ENCODE measurements around the gene RPUSD4. TPM values are rescaled to one million over a fixed set of nuclear protein-coding genes. Genes with fewer than 3 reads are reported as not detected.
A peak's percentile ranks its signal among the peaks of the same experiment; 100 is the strongest.

Gene RPUSD4
- total and polyA plus RNA-seq, 9 of the 15 experiments (the other 6 are each of a cell fraction or from before 2014, with no cell fraction given) = 27.4 to 56.2 (median 44.6) TPM

DNA sequence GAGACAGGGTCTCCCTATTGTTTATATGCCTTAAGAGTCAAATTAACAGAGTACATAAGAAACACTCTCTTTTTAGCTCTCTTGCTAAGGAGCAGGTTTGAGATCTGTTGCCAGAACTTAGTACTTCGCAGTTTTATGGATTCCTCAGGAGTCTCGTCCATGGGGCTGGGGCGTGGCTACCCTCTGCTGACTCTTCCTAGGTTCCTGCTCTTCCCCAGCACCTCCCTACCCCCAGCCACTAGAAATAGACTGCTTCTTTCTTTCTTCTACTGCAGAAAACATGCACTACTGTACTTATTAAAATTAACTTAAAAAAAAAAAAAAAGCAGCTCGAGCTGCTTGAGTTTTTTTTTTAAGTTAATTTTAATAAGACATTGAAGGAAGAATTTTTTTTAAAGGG, 8.1 kb upstream of the RPUSD4 start:
- no peaks in the 10 kb centered on the region for H3K27me3 ChIP-seq (ENCODE audit: control insufficient read depth in 2 of 2, insufficient read depth in 2 of 2, low read length in 2 of 2)
- WGBS (ENCODE audit: insufficient coverage, low coverage, missing lambda C conversion rate) = 56% methylated on average over 4 of the region's 4 CpGs
- no peak overlapping the region for H3K4me2 ChIP-seq (ENCODE audit: insufficient read depth, low read length)
- no peak overlapping the region for H3K27ac ChIP-seq (ENCODE audit: extremely low read depth, low read depth, low read length)
- no peak for TF ChIP-seq NCOA4 (IDR thresholded peaks at IDR 0.05; ENCODE audit: partially characterized antibody)
- H3K9ac ChIP-seq (ENCODE audit: insufficient read depth in 1 of 2, low read depth in 2 of 2, low read length in 2 of 2) = peak overlapping the region in 1 of 2 experiments; percentile 37; a peak in 1 of 4 replicates
- BruUV-seq (replicated peaks) = no TSS peak
- FAIRE-seq = no peak
- no peaks in the 10 kb centered on the region for H3K36me3 ChIP-seq (ENCODE audit: control insufficient read depth, insufficient read depth, low read length)
- H3K4me1 ChIP-seq (replicated peaks in 1 of 2; ENCODE audit: control insufficient read depth in 2 of 2, insufficient read depth in 2 of 2, low read length in 2 of 2) = peaks cover 0 to 3% of the 10 kb centered on the region in 2 experiments; a peak in 2 of 5 replicates
- CTCF ChIA-PET (ENCODE audit: low intra/inter-chr PET ratio) = no interaction called here
- intact Hi-C loops (cut with micrococcal nuclease) (no loop called here), in situ Hi-C loops (cut with MboI) (no loop called here)
- POLR2A ChIA-PET = interaction anchor here (0.7 kb wide), 1 partner anchor 12 kb away, joined by 4 read pairs; no protein-coding TSS in a partner anchor
- H2AFZ ChIP-seq (ENCODE audit: low read depth, low read length) = no peak overlapping the region
- peak in 1 of 4 experiments; percentile 9 for DNase-seq (ENCODE audit: extremely low read depth in 1 of 4, low spot score in 3 of 4)
- peak; percentile 51; the same call in 2 of the 3 replicates for ATAC-seq
- H4K20me1 ChIP-seq (replicated peaks; ENCODE audit: control insufficient read depth, insufficient read depth, low read length) = peaks cover 3% of the 10 kb centered on the region; the same call in 1 of the 2 replicates
- H3K9me3 ChIP-seq (replicated peaks; ENCODE audit: control insufficient read depth, insufficient read depth, low read depth, low read length) = no peaks in the 10 kb centered on the region
- peaks cover 66% of the 10 kb centered on the region for H3K79me2 ChIP-seq (ENCODE audit: control insufficient read depth, insufficient read depth, low read length)
- H3K4me3 ChIP-seq = no peak overlapping the region
- no peaks in the 10 kb centered on the region for H3K9me1 ChIP-seq (ENCODE audit: control insufficient read depth, insufficient read depth, low read length)

DNA sequence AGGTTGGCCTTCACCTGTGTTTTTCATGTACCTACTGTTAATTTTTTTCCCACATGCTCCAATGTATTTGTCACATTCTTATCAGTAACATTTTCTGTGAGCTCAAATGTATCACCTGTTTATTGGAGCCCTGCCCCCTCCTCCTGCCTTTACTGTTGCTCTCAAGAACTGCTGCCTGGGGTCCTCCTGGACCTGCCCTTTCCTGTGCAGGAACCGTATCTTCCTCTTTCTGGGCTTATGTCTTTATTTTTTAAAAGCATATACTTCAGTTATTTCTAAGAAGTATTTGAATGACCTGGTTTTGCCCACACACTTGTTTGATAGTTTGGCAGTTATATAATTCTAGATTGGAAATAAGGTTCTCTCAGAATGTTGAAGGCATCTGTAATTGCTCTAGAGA, 6.0 kb upstream of the RPUSD4 start:
- ATAC-seq (0 out of 3 replicates have a peak, but pooled peaks have one; percentile 14), FAIRE-seq (no peak), DNase-seq (ENCODE audit: extremely low read depth in 1 of 4, low spot score in 3 of 4) (no peak)
- no peak overlapping the region for H3K4me2 ChIP-seq (ENCODE audit: insufficient read depth, low read length)
- H3K9me1 ChIP-seq (ENCODE audit: control insufficient read depth, insufficient read depth, low read length) = no peaks in the 10 kb centered on the region
- CTCF ChIA-PET (ENCODE audit: low intra/inter-chr PET ratio) = no interaction called here
- H3K9ac ChIP-seq (ENCODE audit: insufficient read depth in 1 of 2, low read depth in 2 of 2, low read length in 2 of 2) = no peak overlapping the region
- peaks cover 0 to 7% of the 10 kb centered on the region in 2 experiments; a peak in 2 of 5 replicates for H3K4me1 ChIP-seq (replicated peaks in 1 of 2; ENCODE audit: control insufficient read depth in 2 of 2, insufficient read depth in 2 of 2, low read length in 2 of 2)
- H3K27ac ChIP-seq (ENCODE audit: extremely low read depth, low read depth, low read length) = no peak overlapping the region
- no TSS peak for BruUV-seq (replicated peaks)
- POLR2A ChIA-PET = no interaction called here
- no peaks in the 10 kb centered on the region for H3K9me3 ChIP-seq (replicated peaks; ENCODE audit: control insufficient read depth, insufficient read depth, low read depth, low read length)
- WGBS (ENCODE audit: insufficient coverage, low coverage, missing lambda C conversion rate) = 44% methylated on average over 1 of the region's 1 CpG
- peaks cover 3% of the 10 kb centered on the region; the same call in 1 of the 2 replicates for H4K20me1 ChIP-seq (replicated peaks; ENCODE audit: control insufficient read depth, insufficient read depth, low read length)
- no peaks in the 10 kb centered on the region for H3K36me3 ChIP-seq (ENCODE audit: control insufficient read depth, insufficient read depth, low read length)
- no peak overlapping the region for H2AFZ ChIP-seq (ENCODE audit: low read depth, low read length)
- intact Hi-C loops (cut with micrococcal nuclease) = no loop called here
- in situ Hi-C loops (cut with MboI) = no loop called here
- H3K79me2 ChIP-seq (ENCODE audit: control insufficient read depth, insufficient read depth, low read length) = peaks cover 72% of the 10 kb centered on the region
- no peaks in the 10 kb centered on the region for H3K27me3 ChIP-seq (ENCODE audit: control insufficient read depth in 2 of 2, insufficient read depth in 2 of 2, low read length in 2 of 2)
- no peak overlapping the region for H3K4me3 ChIP-seq
- TF ChIP-seq NONO (IDR thresholded peaks at IDR 0.05; ENCODE audit: low read depth in 2 of 2, low read length in 1 of 2) = no peak
- no peak for TF ChIP-seq GTF2A2 (tag; IDR thresholded peaks at IDR 0.05)
- no peak for TF ChIP-seq KHSRP (IDR thresholded peaks at IDR 0.05)
- TF ChIP-seq, protein P1, sequence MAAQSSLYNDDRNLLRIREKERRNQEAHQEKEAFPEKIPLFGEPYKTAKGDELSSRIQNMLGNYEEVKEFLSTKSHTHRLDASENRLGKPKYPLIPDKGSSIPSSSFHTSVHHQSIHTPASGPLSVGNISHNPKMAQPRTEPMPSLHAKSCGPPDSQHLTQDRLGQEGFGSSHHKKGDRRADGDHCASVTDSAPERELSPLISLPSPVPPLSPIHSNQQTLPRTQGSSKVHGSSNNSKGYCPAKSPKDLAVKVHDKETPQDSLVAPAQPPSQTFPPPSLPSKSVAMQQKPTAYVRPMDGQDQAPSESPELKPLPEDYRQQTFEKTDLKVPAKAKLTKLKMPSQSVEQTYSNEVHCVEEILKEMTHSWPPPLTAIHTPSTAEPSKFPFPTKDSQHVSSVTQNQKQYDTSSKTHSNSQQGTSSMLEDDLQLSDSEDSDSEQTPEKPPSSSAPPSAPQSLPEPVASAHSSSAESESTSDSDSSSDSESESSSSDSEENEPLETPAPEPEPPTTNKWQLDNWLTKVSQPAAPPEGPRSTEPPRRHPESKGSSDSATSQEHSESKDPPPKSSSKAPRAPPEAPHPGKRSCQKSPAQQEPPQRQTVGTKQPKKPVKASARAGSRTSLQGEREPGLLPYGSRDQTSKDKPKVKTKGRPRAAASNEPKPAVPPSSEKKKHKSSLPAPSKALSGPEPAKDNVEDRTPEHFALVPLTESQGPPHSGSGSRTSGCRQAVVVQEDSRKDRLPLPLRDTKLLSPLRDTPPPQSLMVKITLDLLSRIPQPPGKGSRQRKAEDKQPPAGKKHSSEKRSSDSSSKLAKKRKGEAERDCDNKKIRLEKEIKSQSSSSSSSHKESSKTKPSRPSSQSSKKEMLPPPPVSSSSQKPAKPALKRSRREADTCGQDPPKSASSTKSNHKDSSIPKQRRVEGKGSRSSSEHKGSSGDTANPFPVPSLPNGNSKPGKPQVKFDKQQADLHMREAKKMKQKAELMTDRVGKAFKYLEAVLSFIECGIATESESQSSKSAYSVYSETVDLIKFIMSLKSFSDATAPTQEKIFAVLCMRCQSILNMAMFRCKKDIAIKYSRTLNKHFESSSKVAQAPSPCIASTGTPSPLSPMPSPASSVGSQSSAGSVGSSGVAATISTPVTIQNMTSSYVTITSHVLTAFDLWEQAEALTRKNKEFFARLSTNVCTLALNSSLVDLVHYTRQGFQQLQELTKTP (IDR thresholded peaks at IDR 0.05; ENCODE audit: low read depth in 1 of 2, partially characterized antibody in 2 of 2) = no peak
- TF ChIP-seq, protein P2, sequence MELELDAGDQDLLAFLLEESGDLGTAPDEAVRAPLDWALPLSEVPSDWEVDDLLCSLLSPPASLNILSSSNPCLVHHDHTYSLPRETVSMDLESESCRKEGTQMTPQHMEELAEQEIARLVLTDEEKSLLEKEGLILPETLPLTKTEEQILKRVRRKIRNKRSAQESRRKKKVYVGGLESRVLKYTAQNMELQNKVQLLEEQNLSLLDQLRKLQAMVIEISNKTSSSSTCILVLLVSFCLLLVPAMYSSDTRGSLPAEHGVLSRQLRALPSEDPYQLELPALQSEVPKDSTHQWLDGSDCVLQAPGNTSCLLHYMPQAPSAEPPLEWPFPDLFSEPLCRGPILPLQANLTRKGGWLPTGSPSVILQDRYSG (tag; conservative IDR thresholded peaks at IDR 0.05; ENCODE audit: low read depth) = no peak
- no peak for TF ChIP-seq NRF1 (conservative IDR thresholded peaks at IDR 0.05 in 1 of 2, IDR thresholded peaks at IDR 0.05 in 1 of 2)
- no peak for TF ChIP-seq NR2C2 (CRISPR knock-in tag; IDR thresholded peaks at IDR 0.05)
- TF ChIP-seq NR2C2 (tag; IDR thresholded peaks at IDR 0.05) = no peak
- no peak for TF ChIP-seq PHF8 (IDR thresholded peaks at IDR 0.05; ENCODE audit: borderline replicate concordance, low read length)
- no peak for TF ChIP-seq RNF2 (IDR thresholded peaks at IDR 0.05)
- TF ChIP-seq ZNF24 (IDR thresholded peaks at IDR 0.05) = no peak

Measured in K562 (cell line).